Measurements from ENCODE around the gene ZC2HC1B. TPM values are rescaled to one million over a fixed set of nuclear protein-coding genes. Genes with fewer than 3 reads are reported as not detected.

ZC2HC1B gene
- total and polyA plus RNA-seq, 2 donors from 2014 or later: not detected

DNA sequence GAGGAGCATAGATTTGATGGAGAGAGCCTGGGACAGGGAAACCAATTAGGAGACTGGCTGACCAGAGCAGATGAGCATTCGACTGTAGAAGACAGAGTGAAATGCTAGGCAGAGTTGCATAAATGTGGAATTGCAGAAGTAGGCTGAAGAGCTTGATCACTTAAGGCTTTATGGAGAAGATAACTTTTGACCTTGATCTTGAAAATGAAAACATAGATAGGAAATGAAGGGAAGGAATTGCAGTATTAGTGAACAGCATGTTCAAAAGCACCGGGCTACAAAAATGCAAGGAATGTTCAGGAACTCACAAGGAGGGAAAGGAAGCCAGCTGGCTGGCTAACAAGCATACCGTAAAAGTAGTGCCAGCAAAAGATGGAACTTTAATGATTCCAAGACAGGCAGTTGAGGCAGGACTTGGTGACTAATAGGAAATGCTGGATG is 41.7 kb upstream of the ZC2HC1B start:
- no peaks in the 10 kb centered on the region for H3K9me3 ChIP-seq (ENCODE audit: control insufficient read depth in 2 of 3, insufficient read depth in 1 of 3, low read length in 3 of 3)
- FAIRE-seq (no peak), DNase-seq (no peak)
- TF ChIP-seq, protein P1, sequence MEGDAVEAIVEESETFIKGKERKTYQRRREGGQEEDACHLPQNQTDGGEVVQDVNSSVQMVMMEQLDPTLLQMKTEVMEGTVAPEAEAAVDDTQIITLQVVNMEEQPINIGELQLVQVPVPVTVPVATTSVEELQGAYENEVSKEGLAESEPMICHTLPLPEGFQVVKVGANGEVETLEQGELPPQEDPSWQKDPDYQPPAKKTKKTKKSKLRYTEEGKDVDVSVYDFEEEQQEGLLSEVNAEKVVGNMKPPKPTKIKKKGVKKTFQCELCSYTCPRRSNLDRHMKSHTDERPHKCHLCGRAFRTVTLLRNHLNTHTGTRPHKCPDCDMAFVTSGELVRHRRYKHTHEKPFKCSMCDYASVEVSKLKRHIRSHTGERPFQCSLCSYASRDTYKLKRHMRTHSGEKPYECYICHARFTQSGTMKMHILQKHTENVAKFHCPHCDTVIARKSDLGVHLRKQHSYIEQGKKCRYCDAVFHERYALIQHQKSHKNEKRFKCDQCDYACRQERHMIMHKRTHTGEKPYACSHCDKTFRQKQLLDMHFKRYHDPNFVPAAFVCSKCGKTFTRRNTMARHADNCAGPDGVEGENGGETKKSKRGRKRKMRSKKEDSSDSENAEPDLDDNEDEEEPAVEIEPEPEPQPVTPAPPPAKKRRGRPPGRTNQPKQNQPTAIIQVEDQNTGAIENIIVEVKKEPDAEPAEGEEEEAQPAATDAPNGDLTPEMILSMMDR (IDR thresholded peaks at IDR 0.05; ENCODE audit: borderline replicate concordance, extremely low read depth, insufficient read depth): no peak
- no peak overlapping the region for H3K27ac ChIP-seq (ENCODE audit: low read depth in 2 of 2, low read length in 2 of 2)
- no peaks in the 10 kb centered on the region for H3K27me3 ChIP-seq (ENCODE audit: control insufficient read depth, insufficient read depth, low read length)
- no peak overlapping the region for H3K9ac ChIP-seq (ENCODE audit: low read length in 3 of 3)
- intact Hi-C loops (cut with DNase I): no loop called here
- H3K36me3 ChIP-seq (ENCODE audit: control insufficient read depth in 2 of 3, insufficient read depth in 3 of 3, low read length in 3 of 3): peaks cover 0 to 2% (median 0%) of the 10 kb centered on the region in 3 donors
- no peak overlapping the region for H3K4me3 ChIP-seq (ENCODE audit: low read length in 3 of 3)
- no peaks in the 10 kb centered on the region for H3K4me1 ChIP-seq (ENCODE audit: control insufficient read depth in 2 of 3, insufficient read depth in 2 of 3, low read depth in 1 of 3, low read length in 3 of 3)

DNA sequence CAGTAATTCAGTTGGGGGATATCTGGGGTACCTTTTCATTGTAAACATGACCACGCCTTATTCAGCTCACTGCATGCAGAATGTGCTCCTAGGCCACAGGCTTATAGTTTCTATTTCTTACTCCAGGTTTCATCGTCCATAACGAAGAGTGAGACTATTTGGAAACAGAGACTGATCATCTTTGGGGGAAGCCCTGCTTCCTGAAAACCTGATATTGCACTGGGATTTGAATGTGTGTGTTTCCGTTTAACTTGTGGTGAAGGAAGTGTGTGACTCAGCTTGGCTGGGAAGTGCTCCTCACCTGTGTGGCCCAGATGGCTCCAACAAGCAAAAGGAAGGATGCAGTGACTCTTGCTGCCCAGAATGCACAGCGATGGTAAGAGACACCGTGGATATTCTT is 40.7 kb upstream of the ZC2HC1B start:
- FAIRE-seq (no peak), DNase-seq (no peak)
- Histone ChIP-seq H3K27ac (ENCODE audit: low read depth in 2 of 2, low read length in 2 of 2) (no peak overlapping the region), H3K4me3 (ENCODE audit: low read length in 3 of 3) (no peak overlapping the region), H3K4me1 (ENCODE audit: control insufficient read depth in 2 of 3, insufficient read depth in 2 of 3, low read depth in 1 of 3, low read length in 3 of 3) (no peaks in the 10 kb centered on the region), H3K9ac (ENCODE audit: low read length in 3 of 3) (no peak overlapping the region), H3K36me3 (ENCODE audit: control insufficient read depth in 2 of 3, insufficient read depth in 3 of 3, low read length in 3 of 3) (no peaks in the 10 kb centered on the region), H3K9me3 (ENCODE audit: control insufficient read depth in 2 of 3, insufficient read depth in 1 of 3, low read length in 3 of 3) (no peaks in the 10 kb centered on the region), H3K27me3 (ENCODE audit: control insufficient read depth, insufficient read depth, low read length) (no peaks in the 10 kb centered on the region)
- TF ChIP-seq, protein P1 (IDR thresholded peaks at IDR 0.05; ENCODE audit: borderline replicate concordance, extremely low read depth, insufficient read depth): no peak
- intact Hi-C loops (cut with DNase I): no loop called here

- H3K27me3 ChIP-seq (ENCODE audit: control insufficient read depth, insufficient read depth, low read length): no peaks in the 10 kb centered on the region
- H3K9ac ChIP-seq (ENCODE audit: low read length in 3 of 3): no peak overlapping the region
- no peaks in the 10 kb centered on the region for H3K9me3 ChIP-seq (ENCODE audit: control insufficient read depth in 2 of 3, insufficient read depth in 1 of 3, low read length in 3 of 3)
- TF ChIP-seq, protein P1 (IDR thresholded peaks at IDR 0.05; ENCODE audit: borderline replicate concordance, extremely low read depth, insufficient read depth): no peak
- H3K36me3 ChIP-seq (ENCODE audit: control insufficient read depth in 2 of 3, insufficient read depth in 3 of 3, low read length in 3 of 3): no peaks in the 10 kb centered on the region
- intact Hi-C loops (cut with DNase I): no loop called here
- DNase-seq (no peak), FAIRE-seq (no peak)
- H3K4me1 ChIP-seq (ENCODE audit: control insufficient read depth in 2 of 3, insufficient read depth in 2 of 3, low read depth in 1 of 3, low read length in 3 of 3): no peaks in the 10 kb centered on the region
- no peak overlapping the region for H3K4me3 ChIP-seq (ENCODE audit: low read length in 3 of 3)
- H3K27ac ChIP-seq (ENCODE audit: low read depth in 2 of 2, low read length in 2 of 2): no peak overlapping the region
Observed at GRCh38 chr6:143828572-143828971, 35.7 kb upstream of the ZC2HC1B start.

GRCh38 chr6:143836150-143836549 is 28.1 kb upstream of the ZC2HC1B start:
- DNase-seq (no peak), FAIRE-seq (no peak)
- H3K9me3 ChIP-seq (ENCODE audit: control insufficient read depth in 2 of 3, insufficient read depth in 1 of 3, low read length in 3 of 3): no peaks in the 10 kb centered on the region
- H3K4me1 ChIP-seq (ENCODE audit: control insufficient read depth in 2 of 3, insufficient read depth in 2 of 3, low read depth in 1 of 3, low read length in 3 of 3): no peaks in the 10 kb centered on the region
- intact Hi-C loops (cut with DNase I): no loop called here
- no peaks in the 10 kb centered on the region for H3K27me3 ChIP-seq (ENCODE audit: control insufficient read depth, insufficient read depth, low read length)
- TF ChIP-seq, protein P1 (IDR thresholded peaks at IDR 0.05; ENCODE audit: borderline replicate concordance, extremely low read depth, insufficient read depth): no peak
- no peak overlapping the region for H3K9ac ChIP-seq (ENCODE audit: low read length in 3 of 3)
- no peak overlapping the region for H3K4me3 ChIP-seq (ENCODE audit: low read length in 3 of 3)
- H3K27ac ChIP-seq (ENCODE audit: low read depth in 2 of 2, low read length in 2 of 2): no peak overlapping the region
- no peaks in the 10 kb centered on the region for H3K36me3 ChIP-seq (ENCODE audit: control insufficient read depth in 2 of 3, insufficient read depth in 3 of 3, low read length in 3 of 3)
